HG03039 (cell line): ENCODE results near the gene ATP8A1.
"Not testable (repeated sequence)": the region's sequence is repeated elsewhere in the genome, so short reads cannot be mapped to it uniquely, and the experiment has no call there.

Experiments used
- ATAC-seq: cut with Tn5 transposase; IDR thresholded peaks from one replicate; pipeline ENCODE4 v1.9.1; 2021; ENCODE audit warnings: mild to moderate bottlenecking, moderate library complexity; ENCODE audit not compliant: unreplicated experiment

Gene ATP8A1

DNA sequence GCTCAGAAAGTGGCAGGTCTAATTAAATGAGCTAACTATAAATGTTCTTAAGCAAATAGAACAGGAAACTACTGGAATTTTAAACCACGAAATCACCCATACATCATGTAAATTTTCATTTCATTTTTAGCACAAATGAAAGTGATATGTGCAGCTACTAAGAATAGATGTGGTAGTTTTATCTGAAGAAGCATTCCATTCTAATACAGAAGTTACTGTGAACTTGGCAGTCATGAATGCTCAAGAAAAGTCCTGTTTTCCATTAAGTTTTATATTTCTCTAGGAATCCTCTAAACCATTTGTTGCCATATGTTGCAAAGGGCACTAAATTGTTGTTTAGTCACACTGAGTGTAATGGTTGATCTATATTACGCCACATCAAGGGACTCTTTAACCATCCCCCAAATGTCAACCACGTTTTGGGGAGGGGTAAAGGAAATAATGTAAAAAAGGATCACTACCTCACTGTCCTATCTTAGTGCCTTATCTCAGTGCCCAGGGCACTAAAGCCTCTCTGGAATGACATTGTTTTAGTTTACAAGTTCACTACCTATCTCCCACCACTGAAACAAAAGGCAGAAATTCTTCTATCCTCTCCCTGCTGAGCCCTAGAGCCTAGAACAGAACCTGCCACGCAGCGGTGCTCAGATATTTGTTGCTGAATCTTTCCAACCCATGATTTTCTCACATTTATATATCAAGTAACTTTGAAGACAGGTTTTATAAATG, 141.6 kb downstream of the ATP8A1 start:
- ATAC-seq: no peak

DNA sequence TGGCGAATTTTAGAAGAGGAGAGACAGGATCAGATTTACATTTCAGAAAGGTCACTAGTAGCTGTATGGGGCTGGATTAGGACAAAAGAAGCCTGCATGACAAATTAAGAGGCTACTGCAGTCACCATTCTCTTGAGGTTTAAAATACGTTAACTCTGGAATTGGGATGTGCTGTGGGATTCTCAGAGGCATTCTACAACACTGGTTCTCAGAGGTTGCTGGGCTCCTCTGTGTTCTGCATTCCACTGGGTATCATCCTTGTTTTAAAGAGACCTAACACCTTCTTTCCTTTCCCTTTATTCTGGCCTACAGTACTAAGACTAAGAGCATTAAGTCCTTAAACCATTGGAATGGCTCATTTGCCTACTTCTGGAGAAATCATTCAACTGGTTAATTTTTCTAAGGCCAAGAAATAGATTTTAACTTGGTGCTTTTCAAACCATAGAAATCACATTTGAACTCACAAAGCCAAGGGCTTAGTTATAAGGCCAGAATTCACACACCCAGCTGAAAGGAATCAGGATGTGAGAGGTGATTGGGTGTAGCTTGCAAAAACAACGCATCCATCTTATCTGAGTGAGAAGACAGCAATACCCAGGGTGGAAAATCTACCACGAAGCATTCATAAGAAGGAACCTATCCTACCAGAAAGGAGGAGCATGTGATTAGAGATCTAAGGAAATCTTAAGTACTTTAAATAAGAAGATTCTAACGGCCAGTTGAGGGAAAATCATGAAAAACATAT, 143.0 kb downstream of the ATP8A1 start:
- ATAC-seq: no peak

DNA sequence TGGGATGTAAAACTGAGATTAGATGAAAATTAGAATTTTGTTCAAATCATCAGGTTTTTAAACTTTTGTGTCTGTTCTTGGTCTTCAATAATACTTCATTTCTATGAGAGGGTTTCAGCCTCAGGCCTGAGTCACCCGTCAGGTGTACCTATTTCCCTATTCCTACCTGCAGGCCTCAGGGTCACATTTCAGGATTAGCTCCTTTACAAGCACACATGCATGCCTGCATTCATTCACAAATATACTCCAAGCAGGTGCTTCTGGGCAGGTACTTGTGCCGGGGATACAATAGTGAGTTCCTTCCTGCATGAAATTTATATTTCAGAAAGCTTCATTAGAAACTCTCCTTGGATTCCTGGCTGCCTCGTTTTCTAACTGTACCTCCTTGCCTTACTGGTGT, 144.7 kb downstream of the ATP8A1 start:
- no peak for ATAC-seq

DNA sequence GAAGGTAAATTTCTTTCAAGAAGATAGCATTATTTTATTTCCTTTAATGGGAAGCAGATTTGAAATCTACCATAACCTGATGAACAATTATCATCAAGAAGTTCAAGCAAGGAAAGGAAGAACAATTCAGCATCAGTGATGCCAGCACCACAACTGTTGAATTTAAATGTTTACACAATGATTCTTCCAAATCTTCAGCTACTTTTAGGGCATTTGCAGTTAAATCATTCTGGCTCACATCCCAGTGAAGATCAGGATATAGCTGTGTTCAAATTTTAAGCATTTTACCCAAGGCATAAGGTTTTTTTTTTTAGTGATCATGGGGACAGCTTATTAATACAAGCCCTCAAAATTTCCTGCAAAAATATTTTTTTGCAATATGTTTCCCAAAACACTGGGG, 146.7 kb downstream of the ATP8A1 start:
- no peak for ATAC-seq

DNA sequence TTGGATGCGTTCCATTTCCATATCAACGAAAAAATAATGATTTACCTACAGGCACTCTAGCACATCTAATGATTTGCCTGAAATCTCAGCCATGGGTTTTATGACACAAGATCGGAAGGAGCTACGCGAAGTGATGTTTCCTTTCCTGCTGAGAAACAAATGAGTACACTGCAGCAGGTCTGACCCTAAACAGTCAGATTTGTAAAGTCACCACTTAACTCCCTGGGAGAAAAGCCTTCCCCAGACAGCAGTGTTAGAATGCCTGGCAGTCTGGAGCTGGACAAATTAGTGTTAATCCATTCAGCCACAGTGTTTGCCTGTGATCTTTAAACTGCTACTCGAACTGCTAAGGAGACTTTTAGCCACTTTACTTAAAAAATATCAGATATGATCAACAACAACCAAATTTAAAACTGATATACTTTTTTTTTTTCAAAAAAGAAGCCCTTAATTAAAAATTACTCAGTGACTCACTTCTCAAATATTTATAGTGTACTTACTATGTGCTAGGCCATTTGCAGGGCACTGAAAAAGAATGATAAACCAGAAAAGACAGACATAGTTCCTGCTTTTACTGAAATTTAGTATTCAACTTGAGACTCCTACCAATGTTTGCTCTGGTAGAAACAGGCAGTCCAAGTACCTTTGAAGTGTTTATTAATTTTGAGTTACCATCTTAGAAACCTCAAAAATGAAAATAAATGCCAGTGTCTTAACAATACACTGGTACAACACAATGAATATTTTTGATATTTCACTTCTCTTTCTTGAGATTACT, 155.1 kb downstream of the ATP8A1 start:
- no peak for ATAC-seq

DNA sequence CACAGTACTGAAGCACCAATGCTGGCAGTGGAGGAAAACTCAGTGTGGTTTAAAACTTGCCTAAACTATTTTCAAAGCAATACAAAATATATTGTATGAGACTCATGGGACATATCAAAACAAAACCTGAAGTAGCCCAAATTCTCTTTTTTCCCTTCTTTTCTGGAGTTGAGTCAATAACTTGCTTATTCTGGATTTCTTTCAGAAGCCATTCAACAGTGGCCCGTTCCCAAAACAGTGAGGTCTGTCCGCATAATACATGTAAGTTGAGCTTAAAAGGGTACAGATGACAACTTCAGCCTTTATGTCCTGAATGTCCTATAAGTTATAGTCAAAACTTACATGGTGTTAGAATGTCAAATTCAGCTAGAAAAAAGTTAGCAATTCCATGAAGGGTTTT, 158.9 kb downstream of the ATP8A1 start:
- no peak for ATAC-seq

DNA sequence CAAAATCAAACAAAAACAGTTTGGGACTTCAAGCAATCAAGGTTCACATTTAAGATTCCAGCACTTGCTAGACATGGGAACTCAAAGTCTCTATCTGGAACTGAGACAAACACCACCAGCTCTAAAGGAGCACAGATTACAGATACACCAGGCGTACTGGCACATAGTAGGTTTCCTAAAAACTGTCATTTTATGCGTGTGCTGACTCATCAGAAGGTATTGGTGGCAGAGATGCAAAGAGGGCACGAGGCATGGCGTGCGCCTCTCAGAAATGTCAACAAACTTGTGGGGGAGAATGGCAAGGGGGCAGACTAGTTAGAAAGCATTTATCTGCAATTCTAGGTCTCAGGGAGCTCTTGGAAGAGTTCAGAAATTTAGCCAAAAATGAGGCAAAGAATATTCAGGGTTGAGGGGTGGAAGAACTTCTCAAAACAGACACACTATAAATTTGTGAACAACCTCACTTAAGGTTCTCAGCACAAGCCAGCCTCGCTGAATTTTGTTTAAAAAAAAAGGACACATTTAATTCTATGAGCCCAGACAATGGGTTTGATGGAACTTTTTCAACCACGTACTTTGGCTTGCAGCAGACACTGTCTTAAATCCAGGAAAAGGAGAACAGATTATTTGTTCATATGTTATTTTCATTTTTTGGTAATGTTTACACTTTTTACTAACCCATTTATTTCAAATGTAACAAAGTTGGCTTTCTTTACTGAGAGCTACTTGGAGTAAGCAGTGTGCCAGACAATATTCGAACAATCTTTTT, 159.6 kb downstream of the ATP8A1 start:
- no peak for ATAC-seq

DNA sequence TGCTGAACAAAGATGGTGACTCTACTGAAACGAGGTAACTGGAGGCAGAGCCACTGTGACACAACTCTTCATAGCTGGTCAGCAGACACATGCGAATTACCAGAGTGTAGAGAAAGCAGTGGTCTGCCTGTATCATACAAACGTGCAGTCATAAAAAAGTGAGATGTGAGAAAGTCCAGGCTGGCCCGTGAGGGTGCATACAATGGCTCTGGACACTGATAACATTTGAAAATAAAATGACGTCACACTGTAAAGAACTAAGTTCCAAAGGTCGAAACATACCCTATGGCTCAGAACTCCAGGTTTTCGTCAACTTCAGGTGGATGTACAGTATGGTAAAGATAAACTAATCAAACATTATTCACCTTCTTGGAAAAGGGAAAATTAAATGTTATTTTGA, 163.9 kb downstream of the ATP8A1 start:
- ATAC-seq: no peak

DNA sequence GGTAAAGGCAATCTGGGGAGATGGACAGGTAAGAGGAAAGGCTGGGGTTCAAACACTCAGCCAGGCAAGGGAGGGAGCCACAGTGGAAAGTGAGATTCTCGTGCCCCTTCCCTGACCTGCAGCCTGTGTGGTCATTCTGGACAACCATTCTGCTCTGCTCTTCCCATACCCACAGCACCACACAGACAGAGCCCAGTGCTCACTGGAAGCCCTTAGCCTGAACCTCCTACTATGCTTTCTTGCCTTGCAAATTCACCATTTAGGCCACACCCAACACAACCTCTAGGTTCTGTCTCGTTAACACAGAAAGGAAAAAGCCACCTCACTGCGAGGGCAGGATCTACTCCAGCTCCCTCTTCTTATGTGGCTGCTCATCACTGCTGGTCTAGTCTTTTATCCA, 166.9 kb downstream of the ATP8A1 start:
- ATAC-seq: no peak

DNA sequence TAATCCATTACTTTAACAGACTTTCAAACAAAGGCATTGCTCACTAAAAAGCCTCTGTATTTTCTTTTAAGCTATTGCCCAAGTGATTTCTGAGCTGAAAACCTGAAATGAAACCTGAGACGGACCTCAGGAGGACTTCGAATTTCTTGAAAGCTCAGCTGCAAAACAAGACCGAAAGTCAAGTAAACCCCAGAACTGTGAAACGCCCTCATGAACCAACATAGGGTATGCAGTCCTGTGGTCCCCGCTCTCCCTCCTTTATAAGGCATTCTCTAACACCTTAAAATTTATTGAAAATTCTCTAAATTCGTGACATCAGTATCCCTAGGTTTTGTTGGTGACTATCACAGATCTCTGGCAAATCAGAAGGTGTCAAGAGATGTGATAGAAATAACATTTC, 167.8 kb downstream of the ATP8A1 start:
- peak; percentile 75 for ATAC-seq

DNA sequence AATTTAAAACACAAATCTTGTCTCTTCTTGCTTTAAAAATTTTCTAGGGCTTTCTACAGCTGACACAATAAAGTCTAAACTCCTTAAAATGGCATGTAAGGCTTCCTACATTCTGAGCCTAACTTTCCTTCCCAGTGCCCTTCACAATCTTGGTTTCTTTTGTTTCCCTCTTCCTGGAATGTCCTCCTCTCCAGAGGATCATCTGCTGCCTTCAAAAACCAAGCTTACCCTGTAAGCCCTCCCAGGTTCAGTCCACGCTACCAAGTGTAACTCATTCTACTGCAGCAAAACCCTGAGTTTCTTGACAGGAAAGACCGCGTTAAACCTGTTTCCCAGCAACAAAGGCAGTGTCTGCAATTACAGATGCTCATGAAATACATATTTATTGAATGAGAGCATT, 168.4 kb downstream of the ATP8A1 start:
- no peak for ATAC-seq

DNA sequence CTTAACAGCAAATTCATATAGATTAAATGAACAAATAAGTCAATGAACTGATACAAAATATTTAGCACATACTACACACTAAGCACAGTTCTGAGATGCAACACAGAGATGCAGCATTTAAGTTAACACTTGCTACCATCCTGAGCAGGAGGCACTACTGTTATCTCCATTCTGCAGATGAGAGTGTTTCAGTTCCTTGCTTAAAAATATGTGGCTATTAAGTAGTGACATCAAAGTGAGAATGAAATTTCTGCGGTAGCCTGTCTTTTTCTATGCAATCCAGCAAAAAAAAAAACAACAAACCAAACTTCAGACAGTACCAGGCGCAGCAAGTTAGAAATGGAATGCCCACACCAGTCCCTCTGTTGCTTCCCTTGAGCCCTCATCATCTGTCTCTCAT, 168.8 kb downstream of the ATP8A1 start:
- peak; percentile 80 for ATAC-seq

DNA sequence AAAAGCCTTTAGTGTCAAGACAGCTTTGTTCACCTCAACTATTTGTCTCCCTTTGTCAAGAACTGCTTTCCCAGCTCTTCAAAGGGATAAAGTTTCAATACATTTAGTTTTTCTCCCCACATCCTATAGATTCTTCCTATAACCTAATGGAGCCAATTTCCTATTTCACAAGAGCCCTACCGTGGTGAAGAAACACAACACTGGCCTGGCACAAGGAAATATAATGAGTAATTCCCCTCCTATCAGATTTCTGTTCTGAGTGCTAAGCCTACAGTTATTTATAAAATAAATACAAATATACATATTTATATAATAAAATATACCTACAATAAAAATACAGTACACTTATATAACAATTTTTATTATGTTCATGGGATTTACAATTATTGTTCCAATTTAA, 169.7 kb downstream of the ATP8A1 start:
- ATAC-seq: no peak

DNA sequence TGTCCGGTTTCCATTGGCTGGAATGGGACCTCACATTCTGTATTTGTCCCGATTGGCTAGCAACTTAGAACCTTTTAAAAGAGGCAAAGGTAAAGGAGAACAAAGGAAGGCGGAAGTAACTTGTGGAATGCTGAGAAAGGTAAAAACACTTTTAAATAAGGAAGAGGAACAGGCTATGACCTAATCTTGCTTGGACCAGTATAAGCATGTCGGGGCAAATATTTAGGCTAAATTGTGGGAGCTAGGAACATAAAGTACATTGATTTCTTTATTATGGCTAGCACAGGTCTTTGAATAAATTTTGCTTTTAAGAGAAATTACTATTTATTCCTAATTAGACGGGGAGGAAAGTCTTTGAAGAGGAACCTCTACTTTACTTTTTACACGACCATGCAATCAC, 170.7 kb downstream of the ATP8A1 start:
- not testable (repeated sequence) for ATAC-seq

DNA sequence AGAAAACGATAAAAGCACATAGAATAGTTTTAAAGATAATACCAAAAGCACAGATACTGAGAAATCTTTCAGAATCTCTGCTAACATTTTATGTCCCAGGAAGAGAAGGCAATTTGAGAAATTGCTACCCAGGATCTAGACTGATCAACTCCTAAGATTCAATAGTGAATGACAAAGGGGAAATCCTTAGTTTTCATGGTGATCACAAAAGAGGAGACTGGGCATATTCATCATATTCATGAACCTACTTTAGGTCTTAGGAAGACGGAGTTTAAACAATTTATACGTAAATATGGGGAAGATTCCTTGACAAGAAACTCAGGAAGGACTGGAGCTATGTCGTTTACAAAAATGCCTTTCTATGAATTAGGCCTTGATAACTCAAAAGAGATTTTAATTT, 172.3 kb downstream of the ATP8A1 start:
- no peak for ATAC-seq

DNA sequence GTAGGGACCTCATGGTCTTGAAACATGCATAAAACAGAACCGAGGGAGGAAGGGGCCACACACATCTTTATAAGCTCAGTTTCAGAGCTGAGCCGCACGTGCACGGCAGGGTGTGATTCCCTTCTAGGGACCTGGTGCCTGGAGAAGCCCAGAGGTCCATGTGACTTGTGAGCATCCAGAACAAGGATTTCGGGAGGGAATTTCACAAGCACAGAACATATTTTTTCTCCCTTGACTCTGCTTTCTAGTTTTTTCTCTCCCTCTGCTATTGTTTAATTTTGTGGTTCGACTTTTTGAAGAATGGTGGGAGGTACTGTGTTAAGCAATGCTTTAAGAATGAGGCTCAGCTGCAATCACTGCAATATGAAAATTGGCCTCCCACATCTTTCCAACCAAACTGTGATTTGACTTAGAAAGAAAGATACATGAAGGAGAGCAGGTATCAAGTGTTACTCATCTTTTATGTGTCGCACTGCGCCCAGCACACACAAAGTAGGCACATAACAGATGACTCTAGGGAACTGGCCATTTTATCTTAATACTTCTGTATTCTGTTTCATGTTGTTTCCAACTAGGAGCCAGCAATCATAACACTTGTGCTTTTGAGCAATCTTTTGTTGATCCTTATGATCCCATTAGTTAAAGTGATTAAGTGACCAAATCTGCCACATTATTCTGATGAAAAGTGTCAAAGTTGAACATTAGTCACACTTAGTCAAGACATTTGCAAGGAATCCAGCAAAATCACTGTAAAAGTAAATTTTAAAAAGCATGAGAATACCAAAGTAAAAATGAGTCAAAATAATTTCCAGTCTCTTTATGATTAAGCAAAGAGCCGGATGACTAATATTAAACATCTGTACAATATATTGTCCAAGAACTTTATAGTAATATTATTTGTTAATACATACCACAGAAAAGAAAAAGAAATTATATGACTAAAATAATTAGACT, 173.2 kb downstream of the ATP8A1 start:
- ATAC-seq: no peak

DNA sequence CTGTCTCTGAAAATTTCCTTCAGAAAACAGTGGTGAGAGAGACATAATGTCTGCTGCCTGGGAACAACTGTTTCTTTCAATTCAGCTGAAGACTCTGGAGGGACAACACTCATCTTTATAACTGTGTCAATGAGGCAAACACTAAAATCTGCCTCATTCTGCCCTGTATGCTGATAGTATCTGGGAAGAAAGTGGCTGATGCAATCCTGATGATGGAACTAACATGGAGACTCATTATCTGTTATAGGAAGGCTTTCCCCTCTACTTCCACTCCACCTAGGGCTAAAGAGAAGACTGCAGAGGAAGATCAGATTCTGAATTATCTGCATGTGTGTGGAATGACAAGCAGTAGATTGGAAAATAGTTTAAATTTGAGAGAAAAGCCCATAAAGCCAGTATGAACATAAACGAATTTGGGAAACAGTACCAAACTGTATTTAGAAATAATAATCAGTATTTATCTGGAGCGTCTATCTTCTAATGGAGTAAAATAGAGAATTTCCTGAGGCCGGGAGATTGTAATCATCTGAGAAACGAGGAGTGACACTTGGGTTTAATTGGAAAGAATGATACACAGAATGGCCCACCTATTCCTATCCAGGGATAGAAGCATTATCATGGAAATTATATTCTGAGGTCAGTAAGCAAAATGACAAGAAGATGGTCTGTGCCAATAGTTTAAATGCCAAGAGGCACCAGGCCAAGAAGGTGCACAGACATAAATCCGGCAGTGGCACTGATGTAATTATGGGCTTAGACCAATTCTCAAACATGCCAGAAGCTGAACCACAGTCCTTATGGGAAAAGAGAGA, 174.2 kb downstream of the ATP8A1 start:
- ATAC-seq: no peak

DNA sequence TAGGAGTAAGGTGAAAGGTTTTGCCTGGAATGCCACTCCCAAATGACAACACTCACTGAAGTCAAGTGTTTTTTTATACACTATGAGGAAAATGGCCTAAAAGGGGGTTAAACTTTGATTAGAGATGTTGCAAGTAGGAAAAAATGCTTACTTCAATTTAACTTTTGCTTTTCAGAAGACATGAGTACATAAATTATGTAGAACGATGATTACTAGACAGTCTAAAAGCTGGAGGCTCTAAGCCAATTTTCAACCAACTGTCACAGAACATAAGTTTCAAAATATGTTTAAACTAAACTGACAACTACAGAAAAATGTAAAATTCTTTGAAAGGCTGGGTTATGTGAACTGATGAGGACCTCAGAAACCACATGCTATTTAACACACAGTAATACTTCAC, 176.2 kb downstream of the ATP8A1 start:
- no peak for ATAC-seq

DNA sequence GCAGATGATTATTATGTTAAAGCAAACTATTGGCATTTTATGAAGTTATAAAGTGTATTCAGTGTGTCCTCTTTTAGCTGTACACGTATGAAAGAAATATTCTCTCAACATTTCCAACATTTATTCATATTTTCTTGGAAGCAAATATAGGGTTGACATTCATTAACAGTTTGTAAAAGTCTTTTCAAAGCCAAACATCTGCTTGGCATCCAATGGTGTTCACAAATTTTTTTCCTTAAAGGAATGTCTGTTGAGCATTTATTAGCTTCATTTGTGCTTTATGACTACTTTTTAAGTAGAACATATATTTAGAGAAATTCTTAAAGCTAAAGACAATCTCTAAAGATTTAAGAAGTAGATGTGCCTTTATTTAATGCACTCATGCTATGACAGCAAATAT, 176.6 kb downstream of the ATP8A1 start:
- no peak for ATAC-seq
